GM19463 (cell line): ENCODE measurements around the gene NRIP1.
"Not testable (repeated sequence)": the region's sequence is repeated elsewhere in the genome, so short reads cannot be mapped to it uniquely, and the experiment has no call there.

Experiments used
- ATAC-seq: cut with Tn5 transposase; IDR thresholded peaks from one replicate; pipeline ENCODE4 v1.9.1; 2021; ENCODE audit warnings: mild to moderate bottlenecking, moderate library complexity; ENCODE audit not compliant: unreplicated experiment

Gene NRIP1

DNA sequence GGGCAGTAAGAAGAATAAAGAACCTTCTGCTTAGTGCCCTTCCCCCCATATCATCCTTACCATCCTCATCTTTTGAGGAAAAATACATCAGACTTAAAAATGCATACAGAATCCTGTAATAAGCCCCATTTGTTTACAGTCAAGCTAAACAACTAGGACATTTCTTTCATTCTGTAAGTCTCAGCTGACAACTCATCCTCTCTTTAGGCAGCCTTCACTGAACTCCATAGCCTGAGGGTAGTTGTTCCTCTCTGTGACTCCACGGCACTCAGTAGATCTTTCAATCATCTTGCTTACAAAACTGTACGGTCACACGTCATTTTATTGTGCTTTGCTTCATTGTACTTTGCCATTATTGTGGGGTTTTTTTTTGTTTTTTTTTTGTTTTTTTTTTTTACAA, 82.5 kb downstream of the NRIP1 start:
- no peak for ATAC-seq

DNA sequence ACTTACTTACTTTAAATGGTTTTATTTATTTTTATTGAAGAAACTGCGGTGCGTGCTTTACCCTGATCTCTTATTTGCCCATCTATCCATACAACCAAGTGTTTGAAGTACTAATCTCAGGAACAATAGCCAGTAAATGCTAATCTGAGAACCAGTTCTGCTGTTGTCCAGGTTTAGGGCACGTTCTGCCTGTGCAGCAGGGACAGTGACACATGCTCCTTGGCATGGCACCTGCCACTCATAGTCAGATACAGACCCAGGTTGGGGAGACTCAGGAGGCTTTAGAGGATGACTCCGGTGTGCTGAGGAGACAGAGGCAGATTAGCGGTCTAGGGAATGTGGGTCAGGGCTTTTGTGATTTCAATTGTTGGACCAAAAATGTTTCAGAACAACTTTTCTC, 83.6 kb downstream of the NRIP1 start:
- ATAC-seq, result no peak

GRCh38 chr21:14979264-14979663, 85.5 kb downstream of the NRIP1 start:
- no peak for ATAC-seq

- no peak for ATAC-seq
These were observed 87.0 kb downstream of the NRIP1 start for GRCh38 chr21:14977814-14978213.

- ATAC-seq, result no peak
These were observed 89.5 kb downstream of the NRIP1 start for GRCh38 chr21:14975136-14975919.

DNA sequence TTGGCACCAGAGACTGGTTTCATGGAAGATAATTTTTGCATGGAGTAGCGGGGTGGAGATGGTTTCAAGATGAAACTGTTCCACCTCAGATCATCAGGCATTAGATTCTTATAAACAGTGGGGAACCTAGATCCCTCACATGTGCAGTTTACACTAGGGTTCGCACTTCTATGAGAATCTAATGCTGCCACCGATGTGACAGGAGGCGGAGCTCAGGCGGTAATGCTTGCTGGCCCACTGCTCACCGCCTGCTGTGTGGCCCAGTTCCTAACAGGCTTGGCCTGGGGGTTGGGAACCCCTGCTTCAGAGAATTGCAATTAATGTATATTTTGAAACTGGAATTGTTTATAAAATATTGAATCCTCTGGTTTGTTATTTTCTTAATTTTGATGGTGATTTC, 92.1 kb downstream of the NRIP1 start:
- ATAC-seq, result no peak

GRCh38 chr21:14968821-14969220, 96.0 kb downstream of the NRIP1 start:
- no peak for ATAC-seq

DNA sequence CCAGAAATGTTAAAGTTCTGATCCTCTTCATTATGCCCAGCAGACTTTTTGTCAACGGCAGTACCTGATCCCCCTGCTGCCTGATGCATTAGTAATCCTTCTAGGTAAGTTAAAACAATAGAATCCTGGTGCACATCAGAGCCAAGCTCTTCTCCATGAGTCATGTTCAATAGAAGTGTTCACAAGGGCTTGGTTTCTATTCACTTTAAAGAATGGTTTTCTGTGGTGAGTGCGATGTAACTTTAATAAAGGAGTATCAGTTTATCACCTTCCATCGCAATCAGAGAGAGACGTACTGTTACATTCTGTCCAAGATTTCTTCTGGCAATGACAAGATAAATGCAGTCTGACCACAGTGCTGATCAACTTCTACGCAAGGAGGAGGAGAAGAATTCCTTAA, 96.8 kb downstream of the NRIP1 start:
- no peak for ATAC-seq

DNA sequence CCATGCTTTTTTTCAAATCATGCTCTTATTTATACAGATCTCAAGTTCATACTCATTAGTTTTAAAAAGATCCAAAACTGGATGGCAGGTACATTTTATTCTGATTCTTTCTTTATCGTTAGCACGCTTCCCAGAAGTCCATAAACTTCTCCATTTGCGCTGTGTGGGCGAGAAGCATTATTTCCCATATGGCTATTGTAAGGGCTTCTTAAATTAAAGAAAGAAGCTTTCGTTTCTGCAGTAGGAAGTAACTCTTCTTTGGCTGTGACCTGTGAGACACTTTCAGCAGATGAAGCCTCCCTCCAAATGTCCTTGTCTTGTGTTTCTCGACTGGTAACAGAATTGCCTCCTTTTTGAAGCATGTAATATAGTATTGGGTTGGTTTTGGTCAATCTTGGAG, 100.2 kb downstream of the NRIP1 start:
- no peak for ATAC-seq

DNA sequence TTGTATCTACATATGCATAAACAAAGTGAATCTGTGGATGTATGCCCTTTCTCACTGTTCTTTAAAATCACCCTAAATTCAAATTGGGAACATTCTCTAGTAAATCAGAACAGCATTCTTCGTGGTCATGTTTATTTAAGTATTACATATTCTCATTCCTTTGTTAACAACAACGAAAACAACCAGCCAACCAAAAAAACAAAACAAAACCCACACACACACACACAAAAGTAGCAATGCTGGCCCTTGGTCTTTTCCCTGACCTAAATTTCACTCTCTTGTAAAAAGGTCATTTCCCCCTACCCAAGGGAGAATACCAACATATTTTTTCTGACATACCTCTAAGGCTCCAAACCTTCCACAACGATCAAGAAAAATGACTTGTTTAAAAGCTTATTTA, 102.6 kb downstream of the NRIP1 start:
- ATAC-seq, result no peak

GRCh38 chr21:14961502-14961901, 103.3 kb downstream of the NRIP1 start:
- no peak for ATAC-seq

GRCh38 chr21:14959343-14959742, 105.5 kb downstream of the NRIP1 start:
- no peak for ATAC-seq

DNA sequence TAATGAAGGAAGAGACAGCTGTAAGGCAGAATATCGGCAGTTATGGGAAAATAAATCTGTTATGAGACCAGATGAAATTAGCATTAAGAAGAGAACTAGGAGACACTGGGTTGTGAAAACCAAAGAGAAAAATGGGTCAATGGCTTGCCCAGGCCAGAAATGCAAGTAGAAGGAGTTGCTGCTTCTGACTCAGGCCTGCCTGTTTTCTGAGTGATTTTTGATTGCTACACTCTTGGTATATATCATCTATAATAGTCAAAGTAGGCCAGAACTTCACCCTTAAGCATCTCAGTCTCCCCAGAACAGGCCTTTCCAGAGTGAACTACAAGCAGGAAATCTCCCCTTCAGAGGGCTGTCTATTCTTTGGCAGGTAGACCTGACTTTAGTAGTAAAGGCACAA, 107.0 kb downstream of the NRIP1 start:
- ATAC-seq, result no peak

GRCh38 chr21:14956807-14957206, 108.0 kb downstream of the NRIP1 start:
- ATAC-seq, result no peak

- ATAC-seq, result no peak
These were observed 108.8 kb downstream of the NRIP1 start for GRCh38 chr21:14955936-14956520.

DNA sequence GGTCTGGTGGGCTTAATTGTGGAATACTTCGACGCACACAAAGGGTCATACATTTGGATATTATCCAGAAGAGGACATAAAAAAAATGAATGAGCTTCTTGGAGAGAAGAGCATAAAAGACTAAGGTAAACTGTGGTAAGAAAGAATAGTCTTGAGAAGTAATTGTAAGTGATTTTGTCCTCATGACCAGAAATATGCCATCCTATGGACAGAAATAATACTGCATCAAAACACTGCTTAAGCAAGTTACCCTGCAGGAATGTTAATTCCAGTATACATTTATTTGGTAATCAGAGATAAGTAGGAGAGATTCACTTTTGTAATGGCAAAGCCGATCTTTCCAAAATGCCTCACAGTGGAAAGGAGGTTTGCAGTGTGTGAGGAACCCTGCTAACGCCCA, 111.9 kb downstream of the NRIP1 start:
- ATAC-seq, result no peak

GRCh38 chr21:14949603-14950002, 115.2 kb downstream of the NRIP1 start:
- ATAC-seq, result no peak

- ATAC-seq, result no peak
These were observed 117.1 kb downstream of the NRIP1 start for GRCh38 chr21:14947613-14948160.

DNA sequence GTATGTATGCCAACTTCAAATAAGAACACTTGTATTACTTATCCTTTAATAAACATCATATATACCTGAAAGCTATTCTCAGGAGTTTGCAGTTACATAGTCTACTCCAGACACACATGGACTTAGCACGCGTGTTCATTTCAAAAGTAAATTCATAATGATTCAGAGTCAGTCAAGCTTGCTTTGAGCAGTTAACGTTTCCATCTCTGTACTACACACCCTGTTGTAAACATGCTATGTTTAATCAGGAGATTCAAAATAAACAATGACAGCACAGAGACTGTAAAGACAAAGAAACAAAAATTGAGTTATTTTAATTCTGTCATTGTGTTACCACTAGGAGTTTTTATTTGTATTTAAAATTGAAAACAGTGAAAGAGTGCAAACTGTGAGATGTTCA, 119.6 kb downstream of the NRIP1 start:
- no peak for ATAC-seq

- ATAC-seq, result no peak
These were observed 121.2 kb downstream of the NRIP1 start for GRCh38 chr21:14943616-14944015.

GRCh38 chr21:14942801-14943490, 121.9 kb downstream of the NRIP1 start:
- ATAC-seq, result no peak

DNA sequence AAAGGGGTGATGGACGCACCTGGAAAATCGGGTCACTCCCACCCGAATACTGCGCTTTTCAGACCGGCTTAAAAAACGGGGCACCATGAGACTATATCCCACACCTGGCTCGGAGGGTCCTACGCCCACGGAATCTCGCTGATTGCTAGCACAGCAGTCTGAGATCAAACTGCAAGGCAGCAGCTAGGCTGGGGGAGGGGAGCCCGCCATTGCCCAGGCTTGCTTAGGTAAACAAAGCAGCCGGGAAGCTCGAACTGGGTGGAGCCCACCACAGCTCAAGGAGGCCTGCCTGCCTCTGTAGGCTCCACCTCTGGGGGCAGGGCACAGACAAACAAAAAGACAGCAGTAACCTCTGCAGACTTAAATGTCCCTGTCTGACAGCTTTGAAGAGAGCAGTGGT, 137.5 kb downstream of the NRIP1 start:
- ATAC-seq, result not testable (repeated sequence)
